ENCODE results near the gene PACRG.

Gene PACRG

DNA sequence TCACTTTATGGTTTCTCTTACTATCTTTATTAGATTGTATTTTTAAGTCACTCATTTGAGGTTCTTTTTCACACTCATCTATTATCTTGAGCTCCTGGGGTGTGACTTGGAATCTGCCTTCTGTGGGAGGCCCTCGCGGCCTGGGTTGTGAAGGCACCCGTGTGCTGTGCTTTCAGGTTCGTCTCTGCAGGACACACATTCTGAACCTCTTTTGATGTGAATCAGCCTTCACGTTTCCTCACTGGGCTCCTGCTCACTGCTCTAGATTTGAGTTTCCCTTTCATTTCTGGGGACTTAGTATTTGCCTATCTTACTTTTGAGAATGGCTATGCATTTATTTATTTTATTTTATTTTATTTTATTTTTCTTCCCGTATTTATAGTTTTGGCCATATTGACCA, 97.8 kb downstream of the PACRG start:
- TF ChIP-seq JUND (IDR thresholded peaks at IDR 0.05; ENCODE audit: low read depth), result no peak
- in situ Hi-C loops (cut with HindIII; ENCODE audit: low pct_unique_long_range_greater_than_20kb, low sequenced_read_pairs), result no loop called here
- no peak for DNase-seq (ENCODE audit: low read depth in 1 of 2, low spot score in 1 of 2)

DNA sequence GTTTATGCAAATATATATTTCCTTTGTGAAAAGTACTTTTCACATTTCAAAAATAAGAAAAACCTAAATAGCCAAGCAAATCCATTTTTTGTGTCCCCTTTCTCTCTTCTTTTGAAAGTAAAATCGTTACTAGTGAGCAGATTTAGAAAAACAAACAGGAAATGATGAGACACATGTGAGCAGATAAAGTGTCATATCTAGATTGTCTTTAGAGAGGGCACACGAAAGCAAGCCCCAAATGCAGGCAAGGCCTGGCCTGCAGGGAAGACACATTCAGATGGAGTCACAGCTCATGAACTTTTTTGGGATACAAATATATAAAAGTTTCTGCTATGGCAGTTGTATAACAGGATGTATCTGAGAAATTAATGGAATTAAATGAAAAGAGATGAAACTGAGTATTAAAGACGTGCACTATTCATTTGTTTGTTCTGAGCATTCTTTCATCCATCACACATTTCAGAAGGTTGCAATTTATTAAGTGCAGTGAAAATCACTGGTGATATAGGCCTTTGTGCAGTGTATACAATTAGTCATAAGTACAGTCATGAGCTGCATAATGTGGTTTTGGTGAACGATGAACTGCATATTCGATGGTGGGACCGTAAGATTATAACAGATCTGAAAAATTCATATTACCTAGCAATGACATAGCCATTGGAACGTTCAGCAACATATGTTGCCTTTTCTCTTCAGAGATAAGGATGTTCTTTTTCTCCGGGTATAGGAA, 101.4 kb downstream of the PACRG start:
- DNase-seq (ENCODE audit: low read depth in 1 of 2, low spot score in 1 of 2), result no peak
- in situ Hi-C loops (cut with HindIII; ENCODE audit: low pct_unique_long_range_greater_than_20kb, low sequenced_read_pairs), result no loop called here
- no peak for TF ChIP-seq JUND (IDR thresholded peaks at IDR 0.05; ENCODE audit: low read depth)

DNA sequence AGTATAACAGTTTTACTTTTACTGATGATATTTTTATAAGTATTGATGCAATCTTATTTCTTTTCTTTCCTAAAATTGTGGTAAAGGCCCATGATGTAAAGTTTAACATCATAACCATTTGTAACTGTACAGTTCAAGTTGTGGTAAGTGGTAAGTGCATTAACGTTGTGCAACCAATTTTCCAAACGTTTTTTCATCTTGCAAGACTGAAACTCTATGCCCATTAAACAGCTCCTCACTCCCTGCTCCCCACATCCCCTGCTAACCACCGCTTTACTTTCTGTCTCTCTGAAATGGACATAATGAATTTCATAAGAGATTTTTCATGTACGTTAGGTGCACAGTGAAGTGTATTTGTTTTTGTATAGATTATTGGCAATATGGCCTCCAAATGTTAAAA, 106.0 kb downstream of the PACRG start:
- in situ Hi-C loops (cut with HindIII; ENCODE audit: low pct_unique_long_range_greater_than_20kb, low sequenced_read_pairs), result no loop called here
- no peak for TF ChIP-seq JUND (IDR thresholded peaks at IDR 0.05; ENCODE audit: low read depth)
- no peak for DNase-seq (ENCODE audit: low read depth in 1 of 2, low spot score in 1 of 2)

DNA sequence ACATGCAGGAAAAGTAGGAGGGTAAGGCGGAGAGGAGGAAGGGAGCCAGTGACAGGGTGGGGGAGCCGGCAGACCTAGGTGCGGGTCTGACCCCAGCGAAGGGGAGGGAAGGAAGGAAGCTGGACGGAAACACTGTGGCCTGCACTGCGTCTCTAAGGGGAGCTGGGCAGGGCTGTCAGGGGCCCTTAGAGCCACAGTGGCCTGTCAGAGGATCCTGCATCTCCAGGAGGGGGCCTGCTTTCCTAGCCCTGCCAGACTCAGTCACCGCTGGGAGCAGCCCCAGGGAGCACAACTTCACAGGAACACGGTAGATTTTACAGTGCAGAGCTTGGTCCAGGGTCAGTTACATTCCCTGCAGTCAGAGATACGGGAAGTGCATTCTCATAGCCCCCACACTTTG, 118.2 kb downstream of the PACRG start:
- no peak for TF ChIP-seq JUND (IDR thresholded peaks at IDR 0.05; ENCODE audit: low read depth)
- DNase-seq (ENCODE audit: low read depth in 1 of 2, low spot score in 1 of 2), result no peak
- in situ Hi-C loops (cut with HindIII; ENCODE audit: low pct_unique_long_range_greater_than_20kb, low sequenced_read_pairs), result no loop called here

DNA sequence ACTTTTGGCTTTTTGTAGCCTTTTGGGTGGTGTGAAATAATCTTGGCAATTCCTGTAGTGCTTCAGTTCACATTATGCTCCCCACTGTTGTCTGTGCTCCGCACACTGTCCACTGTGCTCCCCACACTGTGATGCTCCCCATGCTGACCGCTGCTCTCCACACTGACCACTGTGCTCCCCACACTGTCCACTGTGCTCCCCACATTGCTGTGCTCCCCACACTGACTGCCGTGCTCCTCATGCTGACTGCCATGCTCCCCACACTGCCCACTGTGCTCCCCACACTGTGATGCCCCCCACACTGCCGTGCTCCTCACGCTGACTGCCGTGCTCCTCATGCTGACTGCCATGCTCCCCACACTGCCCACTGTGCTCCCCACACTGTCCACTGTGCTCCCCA, 118.9 kb downstream of the PACRG start:
- in situ Hi-C loops (cut with HindIII; ENCODE audit: low pct_unique_long_range_greater_than_20kb, low sequenced_read_pairs), result no loop called here
- no peak for TF ChIP-seq JUND (IDR thresholded peaks at IDR 0.05; ENCODE audit: low read depth)
- DNase-seq (ENCODE audit: low read depth in 1 of 2, low spot score in 1 of 2), result no peak

DNA sequence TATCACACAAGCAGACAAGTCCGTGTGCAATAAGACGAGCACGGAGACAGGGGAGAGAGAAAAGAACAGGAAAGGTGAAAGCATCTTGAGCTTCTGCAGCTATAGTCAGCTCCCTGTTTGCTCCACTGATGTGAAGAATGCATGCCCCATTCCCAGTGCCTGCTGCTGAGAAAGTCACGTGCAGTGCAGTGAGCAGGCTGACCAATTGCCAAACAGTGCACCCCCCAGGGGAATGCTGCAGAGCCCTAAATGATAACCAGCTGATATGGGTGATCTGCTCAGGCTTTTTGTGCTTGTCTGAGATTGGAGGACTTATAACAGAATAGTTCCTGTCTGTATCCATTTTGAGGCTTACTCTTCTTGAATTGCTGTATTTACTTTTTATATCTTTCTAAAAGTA, 121.5 kb downstream of the PACRG start:
- no peak for TF ChIP-seq JUND (IDR thresholded peaks at IDR 0.05; ENCODE audit: low read depth)
- in situ Hi-C loops (cut with HindIII; ENCODE audit: low pct_unique_long_range_greater_than_20kb, low sequenced_read_pairs), result no loop called here
- DNase-seq (ENCODE audit: low read depth in 1 of 2, low spot score in 1 of 2), result no peak

DNA sequence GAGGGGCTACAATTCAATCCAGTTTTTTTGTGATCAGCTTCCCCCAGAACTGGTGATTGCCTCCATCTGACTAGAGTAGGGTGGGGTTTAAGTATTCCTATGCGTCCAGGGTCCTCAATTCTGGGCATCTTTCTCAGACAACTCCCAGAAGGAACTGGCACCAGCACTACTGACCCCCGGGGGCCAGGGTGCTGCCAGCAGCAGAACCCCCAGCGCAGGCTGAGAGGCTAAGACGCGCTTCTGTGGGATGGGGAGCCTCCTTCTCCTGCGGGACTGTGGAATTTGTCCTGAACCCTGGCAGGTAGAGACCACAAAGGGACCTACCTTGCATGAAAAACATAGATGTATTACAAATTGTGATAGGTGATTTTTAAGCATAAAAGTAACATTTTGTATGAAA, 124.4 kb downstream of the PACRG start:
- TF ChIP-seq JUND (IDR thresholded peaks at IDR 0.05; ENCODE audit: low read depth), result no peak
- in situ Hi-C loops (cut with HindIII; ENCODE audit: low pct_unique_long_range_greater_than_20kb, low sequenced_read_pairs), result no loop called here
- DNase-seq (ENCODE audit: low read depth in 1 of 2, low spot score in 1 of 2), result no peak

DNA sequence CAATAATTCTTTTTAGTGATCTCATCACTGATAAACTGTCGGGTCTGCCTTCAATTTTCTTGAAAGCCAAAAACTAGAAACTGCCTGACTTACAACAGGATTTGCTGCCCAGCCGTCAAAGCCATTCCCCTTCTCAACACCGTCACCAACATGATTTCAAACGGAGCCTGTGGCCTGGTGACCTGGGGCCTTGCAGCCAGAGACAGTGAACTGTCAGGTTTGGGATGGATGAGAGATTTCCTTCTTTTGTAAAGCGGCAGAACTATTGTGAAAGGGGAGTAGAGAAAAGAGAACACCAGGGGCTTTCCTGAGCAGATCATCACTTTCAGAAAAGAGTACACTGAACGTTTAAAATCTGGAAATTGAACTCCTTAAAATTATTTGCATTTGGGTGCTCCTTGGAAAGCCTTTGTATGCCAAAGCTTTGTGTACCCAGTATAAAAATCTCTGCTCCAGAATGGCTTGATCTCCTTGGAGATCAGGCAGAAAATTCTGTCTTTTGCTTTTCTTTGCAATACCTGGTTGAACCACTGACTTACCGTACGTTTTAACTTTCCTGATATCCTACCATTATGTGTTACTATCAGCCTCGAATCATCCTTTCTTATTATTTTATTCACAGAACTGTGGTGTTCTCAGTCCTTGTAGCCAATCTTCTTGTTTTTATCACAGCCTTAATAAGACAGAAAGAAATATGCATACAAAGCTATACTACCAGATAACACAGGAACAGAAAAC, 125.2 kb downstream of the PACRG start:
- in situ Hi-C loops (cut with HindIII; ENCODE audit: low pct_unique_long_range_greater_than_20kb, low sequenced_read_pairs), result no loop called here
- no peak for DNase-seq (ENCODE audit: low read depth in 1 of 2, low spot score in 1 of 2)
- no peak for TF ChIP-seq JUND (IDR thresholded peaks at IDR 0.05; ENCODE audit: low read depth)

DNA sequence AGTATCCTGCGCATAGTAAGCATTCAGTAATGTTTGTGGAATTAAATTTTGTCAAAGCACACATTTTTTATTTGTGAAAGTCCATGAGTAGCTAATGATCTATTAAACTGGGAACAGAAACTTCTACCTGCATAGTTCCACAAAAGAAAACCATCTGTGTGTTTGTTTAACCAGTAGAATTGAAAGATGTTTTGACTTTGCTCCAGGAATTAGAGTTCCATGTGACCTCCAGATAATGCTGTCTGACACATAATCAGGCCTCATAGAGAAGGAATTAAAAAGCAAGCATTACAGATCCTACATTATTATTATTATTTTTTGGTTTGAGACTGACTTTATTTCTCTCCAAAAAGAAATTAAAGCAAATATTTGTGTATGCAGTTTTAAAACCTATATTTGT, 126.5 kb downstream of the PACRG start:
- no peak for DNase-seq (ENCODE audit: low read depth in 1 of 2, low spot score in 1 of 2)
- in situ Hi-C loops (cut with HindIII; ENCODE audit: low pct_unique_long_range_greater_than_20kb, low sequenced_read_pairs), result no loop called here
- TF ChIP-seq JUND (IDR thresholded peaks at IDR 0.05; ENCODE audit: low read depth), result no peak

DNA sequence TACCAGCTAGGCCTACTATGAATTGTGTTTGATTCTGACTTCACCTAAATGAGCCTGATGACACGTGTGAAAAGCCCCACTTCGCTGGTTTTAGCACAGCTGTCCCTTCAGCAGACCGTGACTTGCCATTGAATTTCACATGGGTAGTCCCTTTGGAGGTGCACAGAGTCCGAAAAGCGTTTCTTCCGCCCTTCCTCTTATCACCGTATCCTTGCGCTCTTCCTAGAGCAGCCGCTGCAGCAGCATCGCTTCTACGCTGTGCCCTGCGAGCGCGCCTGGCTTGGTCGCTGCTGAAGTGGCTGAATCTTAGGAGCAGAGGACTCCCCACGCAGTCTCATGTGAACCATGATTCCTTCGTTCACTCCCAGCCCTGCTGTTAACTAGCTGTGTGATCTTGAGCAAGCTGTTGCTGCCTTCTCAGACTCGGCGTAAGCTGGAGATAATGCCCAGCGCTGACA, 127.0 kb downstream of the PACRG start:
- no peak for TF ChIP-seq JUND (IDR thresholded peaks at IDR 0.05; ENCODE audit: low read depth)
- in situ Hi-C loops (cut with HindIII; ENCODE audit: low pct_unique_long_range_greater_than_20kb, low sequenced_read_pairs), result no loop called here
- DNase-seq (ENCODE audit: low read depth in 1 of 2, low spot score in 1 of 2), result no peak

DNA sequence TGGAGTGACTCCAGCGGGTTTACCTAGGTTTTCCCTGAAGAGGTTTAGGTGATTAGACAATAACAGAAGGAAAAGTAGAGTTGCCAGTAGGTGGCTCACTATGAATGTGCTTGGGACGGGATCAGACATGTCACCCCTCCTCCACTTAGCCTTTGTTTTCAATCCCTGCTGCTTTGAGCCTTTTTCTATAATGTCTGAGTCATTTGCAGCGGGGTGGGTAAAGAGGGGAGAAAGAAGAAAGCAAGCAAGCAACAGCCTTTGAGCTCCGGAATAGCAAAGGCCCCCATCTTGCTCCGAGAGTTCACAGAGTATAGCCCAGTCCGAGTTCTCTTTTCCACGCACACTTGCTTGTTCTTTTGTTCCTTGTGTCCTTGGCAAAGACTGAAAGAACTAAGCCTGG, 129.1 kb downstream of the PACRG start:
- in situ Hi-C loops (cut with HindIII; ENCODE audit: low pct_unique_long_range_greater_than_20kb, low sequenced_read_pairs), result no loop called here
- no peak for TF ChIP-seq JUND (IDR thresholded peaks at IDR 0.05; ENCODE audit: low read depth)
- peak; percentile 7 to 59 for DNase-seq (ENCODE audit: low read depth in 1 of 2, low spot score in 1 of 2)

DNA sequence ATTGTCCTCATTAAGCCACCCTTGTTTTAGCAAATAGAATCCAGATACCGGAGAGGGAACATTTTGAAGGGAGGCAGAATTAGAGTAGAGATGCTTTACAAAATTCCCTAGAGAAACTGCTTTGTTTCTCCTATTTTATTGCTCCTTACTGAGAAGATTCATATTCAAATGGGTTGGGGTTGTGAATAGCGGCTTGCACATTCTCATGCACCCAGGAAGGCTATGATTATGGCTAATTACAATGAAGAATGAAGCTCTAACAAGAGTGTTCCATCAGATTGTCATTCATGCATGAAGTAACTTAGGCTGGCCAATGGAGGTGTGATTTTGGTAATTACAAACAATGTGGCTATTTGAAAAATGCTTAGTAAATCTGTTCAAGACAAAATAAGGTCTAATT, 129.6 kb downstream of the PACRG start:
- TF ChIP-seq JUND (IDR thresholded peaks at IDR 0.05; ENCODE audit: low read depth), result no peak
- in situ Hi-C loops (cut with HindIII; ENCODE audit: low pct_unique_long_range_greater_than_20kb, low sequenced_read_pairs), result no loop called here
- DNase-seq (ENCODE audit: low read depth in 1 of 2, low spot score in 1 of 2), result no peak

DNA sequence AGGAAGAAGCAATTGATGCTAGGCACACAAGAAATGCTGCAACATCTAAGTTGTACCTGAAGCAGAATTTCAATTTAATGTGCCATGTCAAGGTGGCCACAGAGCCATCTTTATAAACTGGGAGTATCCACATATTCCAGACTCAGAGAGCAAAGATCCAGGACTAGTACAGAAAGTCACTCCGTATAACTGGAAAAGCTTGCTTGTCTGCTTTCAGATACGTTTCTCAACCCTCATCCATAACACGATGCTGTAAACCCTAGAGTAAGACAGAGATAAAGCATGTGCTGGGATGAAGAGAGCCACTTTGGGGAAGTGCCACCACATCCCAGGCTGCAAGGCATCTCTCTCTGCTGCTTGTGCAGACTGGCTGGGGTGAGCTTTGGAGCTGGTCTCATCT, 134.7 kb downstream of the PACRG start:
- in situ Hi-C loops (cut with HindIII; ENCODE audit: low pct_unique_long_range_greater_than_20kb, low sequenced_read_pairs), result no loop called here
- DNase-seq (ENCODE audit: low read depth in 1 of 2, low spot score in 1 of 2), result peak in 1 of 2 experiments; percentile 37
- TF ChIP-seq JUND (IDR thresholded peaks at IDR 0.05; ENCODE audit: low read depth), result no peak

Measured in T47D (cell line).